Prostate gland (tissue), 2 donors: Measurements from ENCODE around the gene MAP1B.

ENCODE experiments used
- POLR2A ChIP-seq: fragments of 450-650 bp; IDR thresholded peaks from one replicate; pipeline ENCODE4 v1.6.1; 2016; ENCODE audit warnings: antibody characterized with exemption, mild to moderate bottlenecking
- TF ChIP-seq, protein P1 (sequence below), 4 experiments: fragments of 200-600 bp in 2 of 4; fragments of 450-650 bp in 2 of 4; sonication (generic) in 2 of 4; IDR thresholded peaks; 1 replicate in 3 of 4; 2 replicates in 1 of 4; pipeline ENCODE4 v1.5.1; 2016 to 2019; ENCODE audit warnings: antibody characterized with exemption in 4 of 4, mild to moderate bottlenecking in 2 of 4, moderate library complexity in 2 of 4

DNA sequence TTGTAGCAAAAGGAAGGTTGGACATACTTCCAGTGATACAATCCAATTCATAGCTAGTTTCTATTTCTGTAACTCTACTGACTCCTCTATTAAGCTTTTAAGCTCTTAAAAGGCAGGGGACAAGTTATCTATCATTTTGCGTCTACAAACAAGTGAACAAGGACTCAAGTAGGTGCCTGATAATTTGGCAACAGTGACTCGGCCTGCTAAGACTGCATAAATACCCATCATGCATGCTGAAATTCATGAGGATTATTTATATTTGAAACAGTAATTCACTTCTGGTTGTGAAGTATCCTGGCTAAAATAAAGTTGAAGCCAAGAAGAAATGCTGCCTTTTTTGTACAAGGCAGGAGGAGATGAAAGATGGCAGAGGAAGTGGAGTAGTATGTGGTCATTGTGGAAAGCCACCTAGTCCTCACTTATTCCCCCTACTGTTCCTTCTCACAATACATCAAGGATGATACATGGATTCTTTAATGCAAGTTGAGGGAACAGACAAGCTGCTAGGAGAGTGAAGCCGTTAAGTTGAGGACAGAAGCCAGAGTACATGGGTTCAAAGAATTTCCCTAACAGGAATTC, 138.8 kb downstream of the MAP1B start:
- no peak for TF ChIP-seq POLR2A
- TF ChIP-seq, protein P1, sequence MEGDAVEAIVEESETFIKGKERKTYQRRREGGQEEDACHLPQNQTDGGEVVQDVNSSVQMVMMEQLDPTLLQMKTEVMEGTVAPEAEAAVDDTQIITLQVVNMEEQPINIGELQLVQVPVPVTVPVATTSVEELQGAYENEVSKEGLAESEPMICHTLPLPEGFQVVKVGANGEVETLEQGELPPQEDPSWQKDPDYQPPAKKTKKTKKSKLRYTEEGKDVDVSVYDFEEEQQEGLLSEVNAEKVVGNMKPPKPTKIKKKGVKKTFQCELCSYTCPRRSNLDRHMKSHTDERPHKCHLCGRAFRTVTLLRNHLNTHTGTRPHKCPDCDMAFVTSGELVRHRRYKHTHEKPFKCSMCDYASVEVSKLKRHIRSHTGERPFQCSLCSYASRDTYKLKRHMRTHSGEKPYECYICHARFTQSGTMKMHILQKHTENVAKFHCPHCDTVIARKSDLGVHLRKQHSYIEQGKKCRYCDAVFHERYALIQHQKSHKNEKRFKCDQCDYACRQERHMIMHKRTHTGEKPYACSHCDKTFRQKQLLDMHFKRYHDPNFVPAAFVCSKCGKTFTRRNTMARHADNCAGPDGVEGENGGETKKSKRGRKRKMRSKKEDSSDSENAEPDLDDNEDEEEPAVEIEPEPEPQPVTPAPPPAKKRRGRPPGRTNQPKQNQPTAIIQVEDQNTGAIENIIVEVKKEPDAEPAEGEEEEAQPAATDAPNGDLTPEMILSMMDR (IDR thresholded peaks at IDR 0.05), result no peak
